DOHH2 (cell line): ENCODE data around the gene TNS4.

Experiments used
- CTCF ChIP-seq: fragments of 200-600 bp; sonication (generic); IDR thresholded peaks from one replicate; pipeline ENCODE4 v1.5.1; 2014; ENCODE audit warnings: antibody characterized with exemption, mild to moderate bottlenecking, low read depth, low read length; ENCODE audit not compliant: poor library complexity, severe bottlenecking
- EZH2phosphoT487 ChIP-seq: fragments of 200-600 bp; sonication (generic); IDR thresholded peaks from 2 replicates; pipeline ENCODE4 v1.6.1; 2017; ENCODE audit warnings: borderline replicate concordance, mild to moderate bottlenecking, antibody characterized with exemption, low read length, moderate library complexity, mixed read lengths

- TF ChIP-seq CTCF (no peak), EZH2phosphoT487 (no peak)
Observed at GRCh38 chr17:40468560-40468959, 32.9 kb downstream of the TNS4 start.
